Sigmoid colon (tissue), 7 donors: ENCODE data around the gene GSTP1. TPM values are rescaled to one million over a fixed set of nuclear protein-coding genes. Genes with fewer than 3 reads are reported as not detected.
"Not testable (repeated sequence)": the region's sequence is repeated elsewhere in the genome, so short reads cannot be mapped to it uniquely, and the experiment has no call there.

Source experiments
- DNase-seq: peaks from one replicate; pipeline ENCODE4 v3.0.0-alpha.2; 2019
- H3K27ac ChIP-seq, 4 donors: fragments of 200-600 bp; sonication (generic); one replicate each; pipeline ENCODE4 v1.5.1; 2016 to 2019; ENCODE audit warnings: mild to moderate bottlenecking in 1 of 4
- H3K27me3 ChIP-seq, 3 donors: fragments of 200-600 bp; sonication (generic); one replicate each; pipeline ENCODE4 v1.5.1; 2019; ENCODE audit warnings: mild to moderate bottlenecking in 1 of 3
- H3K36me3 ChIP-seq, 4 donors: fragments of 200-600 bp; sonication (generic); one replicate each; pipeline ENCODE4 v1.5.1; 2016 to 2019
- H3K4me1 ChIP-seq, 4 donors: fragments of 200-600 bp; sonication (generic); one replicate each; pipeline ENCODE4 v1.5.1; 2017 to 2019
- H3K4me3 ChIP-seq, 4 donors: fragments of 200-600 bp; sonication (generic); one replicate each; pipeline ENCODE4 v1.5.1; 2017 to 2019; ENCODE audit warnings: mild to moderate bottlenecking in 2 of 4, moderate library complexity in 1 of 4
- H3K9me3 ChIP-seq, 4 donors: fragments of 200-600 bp in 3 of 4; sonication (generic) in 3 of 4; one replicate each; pipeline versions ENCODE4 v1.5.1 to v1.6.1; 2013 to 2019
- CTCF ChIP-seq, 4 experiments: fragments of 450-650 bp in 3 of 4; fragments of 200-600 bp in 1 of 4; IDR thresholded peaks; one replicate each; pipeline ENCODE4 v1.5.1; 2016 to 2019; ENCODE audit warnings: antibody characterized with exemption in 4 of 4, mild to moderate bottlenecking in 3 of 4, moderate library complexity in 2 of 4
- EP300 ChIP-seq, 4 donors: sonication (generic); formaldehyde crosslinking; IDR thresholded peaks; one replicate each; pipeline ENCODE4 v1.6.1; 2017; ENCODE audit warnings: antibody characterized with exemption in 4 of 4
- POLR2A ChIP-seq, 2 donors: fragments of 450-650 bp; IDR thresholded peaks; one replicate each; pipeline ENCODE4 v1.6.1; 2016; ENCODE audit warnings: antibody characterized with exemption in 2 of 2, mild to moderate bottlenecking in 2 of 2, moderate library complexity in 2 of 2
- POLR2AphosphoS5 ChIP-seq, 4 donors: sonication (generic); formaldehyde crosslinking; IDR thresholded peaks; one replicate each; pipeline ENCODE4 v1.6.1; 2017; ENCODE audit warnings: antibody characterized with exemption in 4 of 4
- WGBS, 2 donors: extraction: QIAGEN DNeasy Blood & Tissue Kit; methylation state at CpG; one replicate each; pipeline ENCODE4 v1.1.7; 2013; 5-methylcytosine and 5-hydroxymethylcytosine counted together
- intact Hi-C: fragments of 100-400 bp; cut with DNase I; formaldehyde crosslinking; loops from one replicate; pipeline ENCODE4 v1.15.1; 2023
- polyA plus RNA-seq, 3 donors: library from polyadenylated mRNA; stranded (reverse); fragments of 200-250 nt; gene quantifications; one replicate each; pipeline ENCODE4 v1.2.3, GENCODE V29; 2013
- total RNA-seq, 4 donors: library from RNA; depleted of rRNA; stranded (reverse); fragments of >200 nt; gene quantifications; one replicate each; pipeline ENCODE4 v1.1.0, GENCODE V29; 2016
- donor health status: healthy with polysubstance abuse.
- donor health status: Bipolar disorder and iron deficiency.
- donor health status: healthy.

The GSTP1 gene
- total and polyA plus RNA-seq, 7 donors, result 349 to 717 (median 584) TPM

DNA sequence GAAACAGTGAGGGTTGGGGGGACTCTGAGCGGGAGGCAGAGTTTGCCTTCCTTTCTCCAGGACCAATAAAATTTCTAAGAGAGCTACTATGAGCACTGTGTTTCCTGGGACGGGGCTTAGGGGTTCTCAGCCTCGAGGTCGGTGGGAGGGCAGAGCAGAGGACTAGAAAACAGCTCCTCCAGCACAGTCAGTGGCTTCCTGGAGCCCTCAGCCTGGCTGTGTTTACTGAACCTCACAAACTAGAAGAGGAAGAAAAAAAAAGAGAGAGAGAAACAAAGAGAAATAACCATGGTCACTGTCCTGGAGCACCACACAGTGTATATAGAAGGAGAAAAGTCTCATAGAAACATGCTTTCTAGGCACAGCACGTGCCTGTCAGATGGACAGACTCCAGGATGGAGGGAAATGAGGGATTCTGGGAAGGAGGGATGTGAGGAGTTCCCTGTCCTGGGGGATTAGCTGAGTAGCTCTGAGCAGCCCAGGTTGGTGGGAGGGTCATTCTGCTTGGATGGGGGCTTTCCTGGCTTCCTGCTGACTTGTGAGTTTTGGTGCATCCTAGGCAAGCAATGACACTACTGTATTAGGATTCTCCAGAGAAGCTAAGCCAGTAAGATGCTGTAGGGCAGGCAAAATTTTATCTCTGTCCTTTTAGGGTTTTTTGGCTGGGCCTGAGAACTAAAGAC is 3.1 kb downstream of the GSTP1 start:
- WGBS, 2 donors, result 57 to 85% methylated on average over 5 of the region's 5 CpGs
- intact Hi-C loops, result no loop called here
- TF ChIP-seq EP300 (IDR thresholded peaks at IDR 0.05), result no peak
- TF ChIP-seq CTCF (IDR thresholded peaks at IDR 0.05), result no peak
- no peak for TF ChIP-seq POLR2AphosphoS5 (IDR thresholded peaks at IDR 0.05)
- TF ChIP-seq POLR2A (IDR thresholded peaks at IDR 0.05), result no peak
- Histone ChIP-seq H3K9me3 (no peaks in the 10 kb centered on the region), H3K27me3 (no peaks in the 10 kb centered on the region), H3K36me3 (peaks cover 4 to 40% (median 18%) of the 10 kb centered on the region in 4 donors), H3K27ac (no peak overlapping the region), H3K4me3 (no peak overlapping the region), H3K4me1 (peaks cover 0 to 25% (median 16%) of the 10 kb centered on the region in 4 donors)
- no peak for DNase-seq

DNA sequence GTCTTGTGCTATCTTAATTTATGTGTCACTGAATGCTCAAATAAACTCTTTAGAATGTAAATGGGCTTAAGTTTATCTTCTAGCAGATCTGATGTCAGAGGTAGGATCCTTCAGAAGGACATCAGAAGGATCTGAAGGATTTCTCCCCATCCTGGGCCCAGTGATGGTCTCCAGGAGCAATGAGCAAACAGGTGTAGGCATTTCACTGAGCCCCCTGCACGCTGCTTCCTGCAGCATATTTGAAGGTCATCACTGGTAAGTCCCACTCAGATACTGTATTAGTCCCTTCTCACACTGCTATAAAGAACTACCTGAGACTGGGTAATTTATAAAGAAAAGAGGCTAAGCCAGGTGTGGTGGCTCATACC is 4.5 kb downstream of the GSTP1 start:
- Histone ChIP-seq H3K9me3 (no peaks in the 10 kb centered on the region), H3K27me3 (no peaks in the 10 kb centered on the region), H3K4me1 (peaks cover 0 to 19% (median 16%) of the 10 kb centered on the region in 4 donors), H3K27ac (no peak overlapping the region), H3K4me3 (no peak overlapping the region), H3K36me3 (peaks cover 4 to 40% (median 18%) of the 10 kb centered on the region in 4 donors)
- WGBS, 2 donors, result 87 to 91% methylated on average over 1 of the region's 1 CpG
- TF ChIP-seq CTCF (IDR thresholded peaks at IDR 0.05), result no peak
- TF ChIP-seq POLR2A (IDR thresholded peaks at IDR 0.05), result no peak
- TF ChIP-seq POLR2AphosphoS5 (IDR thresholded peaks at IDR 0.05), result no peak
- intact Hi-C loops, result no loop called here
- DNase-seq, result no peak

- peaks cover 4 to 40% (median 18%) of the 10 kb centered on the region in 4 donors for H3K36me3 ChIP-seq
- H3K9me3 ChIP-seq, H3K27me3 ChIP-seq, H3K27ac ChIP-seq, intact Hi-C loops, H3K4me3 ChIP-seq, DNase-seq: not testable (repeated sequence)
- 76 to 79% methylated on average over 11 of the region's 11 CpGs for WGBS, 2 donors
- H3K4me1 ChIP-seq, result peaks cover 0 to 19% (median 16%) of the 10 kb centered on the region in 4 donors
Observed at GRCh38 chr11:67588899-67589415, 5.3 kb downstream of the GSTP1 start.

DNA sequence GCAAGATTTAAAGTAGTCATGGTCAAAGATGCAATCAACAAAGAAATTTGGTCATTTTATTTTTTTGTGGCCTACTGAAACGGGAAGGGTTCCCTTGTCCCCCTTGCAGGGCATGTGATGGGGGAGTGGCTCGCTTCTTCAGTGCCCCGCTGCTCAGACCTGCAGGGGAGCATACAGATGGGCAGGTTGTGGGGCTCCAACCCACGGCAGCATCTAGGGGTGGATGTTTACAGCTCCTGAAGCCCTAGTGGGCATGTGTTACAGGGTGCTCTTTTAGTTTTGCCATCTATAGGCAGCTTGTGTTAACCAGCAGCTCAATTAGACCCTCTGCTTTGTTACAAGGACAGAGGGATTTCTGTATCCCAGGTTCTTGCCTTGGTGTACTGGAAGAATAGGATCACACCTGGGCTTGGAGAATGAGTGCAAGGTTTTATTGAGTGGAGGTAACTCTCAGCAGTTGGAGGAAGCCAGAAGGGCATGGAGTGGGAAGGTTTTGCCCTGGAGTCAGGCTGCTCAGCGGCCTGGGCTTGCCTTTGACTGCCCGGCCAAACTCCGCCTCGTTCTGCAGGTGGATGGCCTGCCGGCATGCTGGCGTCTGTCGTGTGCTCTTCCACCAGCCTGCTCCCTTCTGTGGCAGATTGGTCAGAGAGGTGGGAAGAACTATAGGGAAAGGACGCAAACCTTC is 9.4 kb downstream of the GSTP1 start:
- intact Hi-C loops, result no loop called here
- no peaks in the 10 kb centered on the region for H3K9me3 ChIP-seq
- H3K27me3 ChIP-seq, result no peaks in the 10 kb centered on the region
- TF ChIP-seq EP300 (IDR thresholded peaks at IDR 0.05), result no peak
- TF ChIP-seq POLR2AphosphoS5 (IDR thresholded peaks at IDR 0.05), result no peak
- TF ChIP-seq POLR2A (IDR thresholded peaks at IDR 0.05), result no peak
- TF ChIP-seq CTCF (IDR thresholded peaks at IDR 0.05), result no peak
- peak; percentile 28 for DNase-seq
- peaks cover 0 to 11% (median 4%) of the 10 kb centered on the region in 4 donors for H3K36me3 ChIP-seq
- no peaks in the 10 kb centered on the region for H3K4me1 ChIP-seq
- H3K27ac ChIP-seq, result no peak overlapping the region
- no peak overlapping the region for H3K4me3 ChIP-seq
- WGBS, 2 donors, result 65 to 80% methylated on average over 12 of the region's 12 CpGs

DNA sequence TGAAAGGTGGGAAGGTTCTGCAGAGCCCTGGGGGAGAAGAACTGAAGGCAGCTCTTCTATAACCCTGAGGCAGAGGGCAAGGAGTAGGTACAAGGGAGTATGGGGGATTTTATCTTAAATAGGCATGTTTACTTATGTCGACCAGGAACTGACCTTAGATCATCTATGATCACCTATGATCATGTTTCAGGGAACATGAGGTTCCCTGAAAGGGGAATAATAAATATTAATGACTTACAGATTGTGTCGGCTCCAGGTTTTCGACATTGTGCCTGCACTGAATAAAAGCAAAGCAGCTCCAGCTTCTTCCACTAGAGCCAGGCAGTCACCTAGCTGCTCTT is 9.9 kb downstream of the GSTP1 start:
- no peak for DNase-seq
- H3K9me3 ChIP-seq, result no peaks in the 10 kb centered on the region
- no peaks in the 10 kb centered on the region for H3K27me3 ChIP-seq
- H3K4me1 ChIP-seq, result no peaks in the 10 kb centered on the region
- intact Hi-C loops, result no loop called here
- WGBS, 2 donors, result 63 to 77% methylated on average over 3 of the region's 3 CpGs
- H3K36me3 ChIP-seq, result peaks cover 0 to 6% (median 3%) of the 10 kb centered on the region in 4 donors
- H3K4me3 ChIP-seq, result no peak overlapping the region
- TF ChIP-seq CTCF (IDR thresholded peaks at IDR 0.05) (no peak), POLR2A (IDR thresholded peaks at IDR 0.05) (no peak), POLR2AphosphoS5 (IDR thresholded peaks at IDR 0.05) (no peak), EP300 (IDR thresholded peaks at IDR 0.05) (no peak)
- H3K27ac ChIP-seq, result no peak overlapping the region
